D341Med (cell line): Measurements from ENCODE around the gene AFG1L.
"Not testable (repeated sequence)": the region's sequence is repeated elsewhere in the genome, so short reads cannot be mapped to it uniquely, and the experiment has no call there.

Source experiments
- DNase-seq: peaks from one replicate; pipeline ENCODE4 v3.0.0; 2012; ENCODE audit warnings: low spot score

AFG1L gene

DNA sequence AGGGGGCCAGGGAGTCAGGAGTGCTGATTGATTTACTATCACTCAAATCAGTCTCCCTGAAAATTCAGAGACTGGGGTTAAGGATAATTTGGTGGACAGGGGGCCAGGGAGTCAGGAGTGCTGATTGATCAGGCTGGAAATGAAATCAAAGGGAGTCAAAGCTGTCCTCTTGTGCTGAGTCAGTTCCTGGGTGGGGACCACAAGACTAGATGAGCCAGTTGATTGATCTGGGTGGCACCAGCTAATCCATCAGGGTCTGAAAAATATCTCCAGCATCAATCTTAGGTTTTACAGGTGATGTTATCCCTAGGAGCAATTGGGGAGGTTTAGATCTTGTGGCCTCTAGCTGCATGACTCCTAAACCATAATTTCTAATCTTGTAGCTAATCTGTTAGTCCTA, 6.1 kb upstream of the AFG1L start:
- DNase-seq: no peak

DNA sequence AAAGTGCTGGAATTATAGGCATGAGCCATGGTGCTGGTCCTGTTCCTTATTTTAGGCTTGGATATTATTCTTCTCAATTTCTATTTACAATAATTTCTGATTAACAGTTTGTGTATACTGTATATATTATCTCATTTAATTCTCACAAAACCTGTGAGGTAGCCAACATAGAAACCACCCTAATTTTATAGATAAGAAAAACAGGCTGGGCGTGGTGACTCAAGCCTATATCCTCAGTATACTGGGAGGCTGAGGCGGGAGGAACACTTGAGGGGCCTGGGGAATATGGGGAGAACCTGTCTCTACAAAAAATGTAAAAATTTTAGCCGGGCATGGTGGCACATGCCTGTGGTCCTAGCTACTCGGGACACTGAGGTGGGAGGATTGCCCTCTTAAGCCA, 3.8 kb upstream of the AFG1L start:
- DNase-seq: no peak

DNA sequence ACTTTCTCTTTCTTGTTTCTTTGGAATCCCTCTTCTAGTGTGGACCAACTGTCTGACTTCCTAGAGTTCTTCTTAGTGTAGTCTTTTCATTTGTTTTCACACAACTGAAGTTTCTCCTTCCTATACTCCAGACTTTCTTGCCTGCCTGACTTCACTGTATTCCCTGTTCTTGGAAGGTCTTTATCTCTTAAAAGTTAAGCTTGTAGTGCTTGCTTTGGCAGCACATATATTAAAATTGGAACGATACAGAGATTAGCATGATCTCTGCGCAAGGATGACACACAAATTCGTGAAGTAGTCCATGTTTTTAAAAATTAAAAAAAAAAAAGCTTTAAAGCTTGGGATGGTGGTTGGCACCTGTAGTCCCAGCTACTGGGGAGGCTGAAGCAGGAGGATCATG, 2.3 kb upstream of the AFG1L start:
- not testable (repeated sequence) for DNase-seq

DNA sequence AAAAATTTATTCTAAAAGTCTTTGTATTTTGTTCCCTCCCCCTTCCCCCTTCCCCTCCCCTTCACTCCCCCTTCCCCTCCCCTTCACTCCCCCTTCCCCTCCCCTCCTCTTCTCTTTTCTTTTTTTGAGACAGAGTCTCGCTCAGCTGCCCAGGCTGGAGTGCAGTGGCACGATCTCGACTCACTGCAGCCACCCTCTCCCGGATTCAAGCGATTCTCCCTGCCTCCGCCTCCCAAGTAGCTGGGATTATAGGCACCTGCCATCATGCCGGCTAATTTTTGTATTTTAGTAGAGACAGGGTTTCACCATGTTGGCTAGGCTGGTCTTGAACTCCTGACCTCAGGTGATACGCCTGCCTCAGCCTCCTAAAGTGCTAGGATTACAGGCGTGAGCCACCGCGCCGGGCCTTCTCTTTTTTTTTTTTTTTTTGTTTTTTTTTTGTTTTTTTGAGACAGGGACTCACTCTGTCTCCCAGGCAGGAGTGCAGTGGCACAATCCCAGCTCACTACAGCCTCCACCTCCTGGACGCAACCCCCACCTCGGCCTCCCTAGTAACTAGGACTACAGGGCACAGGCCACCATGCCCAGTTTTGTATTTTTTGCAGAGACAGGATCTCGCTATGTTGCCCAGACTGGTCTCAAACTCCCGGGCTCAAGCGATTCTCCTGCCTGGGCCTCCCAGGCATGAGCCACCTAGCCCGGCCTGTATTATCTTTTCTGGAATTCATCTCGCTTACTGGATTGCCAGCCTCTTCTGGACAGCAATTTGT, 1.1 kb upstream of the AFG1L start:
- no peak for DNase-seq

DNA sequence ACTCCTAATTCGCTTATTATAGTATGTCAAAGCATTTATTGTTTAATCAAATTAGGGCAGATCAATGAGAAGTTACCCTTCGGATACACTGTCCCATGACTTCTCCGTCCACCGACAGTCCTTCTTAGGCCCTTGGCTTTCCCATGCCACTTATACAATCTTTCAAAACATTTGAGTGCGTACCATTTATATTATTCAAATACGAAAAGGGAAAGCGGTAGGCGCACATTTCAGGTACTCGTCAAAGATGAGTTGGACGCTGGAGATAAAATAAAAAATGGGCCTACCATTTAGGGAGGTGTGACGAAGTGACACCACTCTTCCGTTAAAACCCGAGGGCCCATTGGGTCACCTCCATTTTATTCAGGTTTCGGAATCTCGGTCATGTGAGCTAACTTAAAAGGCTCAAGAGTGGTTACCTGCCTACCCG, 542 bp upstream of the AFG1L start:
- no peak for DNase-seq

DNA sequence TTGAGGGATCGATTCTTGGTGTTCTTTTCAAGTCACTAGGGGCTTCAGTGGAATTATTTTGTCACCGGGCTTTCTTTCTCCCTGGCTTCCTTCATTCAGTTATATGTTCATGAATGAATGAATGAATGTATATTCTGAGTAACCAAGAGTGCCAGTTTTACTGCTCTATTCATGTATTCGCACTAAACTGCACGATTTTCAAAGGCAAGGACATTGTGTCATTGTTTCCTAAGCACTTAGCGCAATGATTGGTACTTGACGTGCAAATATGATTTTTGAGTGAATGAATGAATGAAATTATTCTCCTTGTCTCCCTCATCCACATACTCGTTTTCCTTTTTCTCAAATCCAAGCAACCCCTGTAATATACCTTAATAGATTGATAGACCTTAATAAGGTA, 822 bp downstream of the AFG1L start:
- no peak for DNase-seq

DNA sequence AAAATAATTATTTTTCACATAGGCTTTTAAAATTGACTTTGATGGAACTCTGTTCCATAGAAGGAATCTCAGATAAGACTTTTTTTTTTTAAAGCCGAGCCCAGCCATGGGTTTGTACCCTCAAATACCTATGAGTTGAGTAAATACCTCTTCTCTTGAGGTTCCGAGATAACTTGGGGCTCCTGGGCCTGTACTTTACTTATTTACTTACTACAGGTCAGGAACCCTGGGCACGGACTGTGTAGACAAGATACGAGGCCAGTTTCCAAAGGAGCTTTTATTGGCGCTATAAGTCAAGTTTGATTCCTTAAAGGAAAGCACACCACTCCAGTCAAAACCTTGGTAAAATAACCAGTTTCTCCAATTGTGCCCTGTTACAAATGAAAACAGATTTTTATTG, 7.5 kb downstream of the AFG1L start:
- DNase-seq: no peak

DNA sequence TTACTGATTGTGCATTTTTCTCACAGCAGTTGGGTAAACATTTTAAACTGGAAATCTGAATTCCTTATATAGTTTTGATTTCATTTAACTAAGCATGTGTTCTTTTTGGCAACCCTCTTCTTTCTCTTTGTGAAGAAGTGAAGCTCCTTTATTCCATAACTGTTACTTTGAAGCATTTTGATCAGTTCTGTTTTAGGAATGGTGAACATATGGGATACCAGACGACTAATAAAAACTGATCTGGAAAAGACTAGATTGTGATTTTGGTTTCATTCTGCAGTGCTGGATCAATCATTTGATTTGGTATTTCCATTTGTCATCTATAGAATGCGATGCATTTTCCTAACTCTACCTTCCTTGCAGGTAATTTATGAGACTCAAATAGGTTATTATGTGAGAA, 9.8 kb downstream of the AFG1L start:
- no peak for DNase-seq

DNA sequence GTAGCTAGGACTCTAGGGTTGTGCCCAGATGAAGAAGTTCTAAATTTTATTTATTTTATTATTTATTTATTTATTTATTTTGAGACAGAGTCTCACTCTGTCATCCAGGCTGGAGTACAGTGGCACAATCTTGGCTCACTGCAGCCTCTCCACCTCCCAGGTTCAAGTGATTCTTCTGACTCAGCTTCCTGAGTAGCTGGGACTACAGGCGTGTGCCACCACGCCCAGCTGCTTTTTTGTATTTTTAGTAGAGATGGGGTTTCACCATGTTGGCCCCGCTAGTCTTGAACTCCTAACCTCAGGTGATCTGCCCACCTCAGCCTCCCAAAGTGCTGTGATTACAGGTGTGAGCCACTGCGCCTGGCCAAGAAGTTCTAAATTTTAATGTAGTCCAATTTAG, 13.8 kb downstream of the AFG1L start:
- not testable (repeated sequence) for DNase-seq

DNA sequence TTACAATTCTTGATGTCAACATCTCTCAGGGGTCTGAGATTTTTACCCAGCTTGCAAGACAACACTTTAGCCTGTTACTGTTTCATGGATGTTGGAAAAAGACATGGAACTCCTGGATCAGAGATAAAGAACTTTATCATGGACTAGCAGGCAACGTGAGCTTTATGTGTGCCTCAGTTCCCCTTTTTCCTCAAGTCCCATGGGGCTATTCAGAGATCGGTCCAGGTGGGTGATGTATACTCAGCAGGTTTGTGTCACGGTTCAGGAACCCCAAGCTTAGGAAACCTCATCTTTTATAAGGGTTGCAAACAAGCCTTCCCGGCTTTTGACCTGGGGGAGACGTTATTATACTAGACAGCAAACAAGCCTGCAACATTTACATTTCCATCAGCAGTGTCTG, 15.0 kb downstream of the AFG1L start:
- no peak for DNase-seq

DNA sequence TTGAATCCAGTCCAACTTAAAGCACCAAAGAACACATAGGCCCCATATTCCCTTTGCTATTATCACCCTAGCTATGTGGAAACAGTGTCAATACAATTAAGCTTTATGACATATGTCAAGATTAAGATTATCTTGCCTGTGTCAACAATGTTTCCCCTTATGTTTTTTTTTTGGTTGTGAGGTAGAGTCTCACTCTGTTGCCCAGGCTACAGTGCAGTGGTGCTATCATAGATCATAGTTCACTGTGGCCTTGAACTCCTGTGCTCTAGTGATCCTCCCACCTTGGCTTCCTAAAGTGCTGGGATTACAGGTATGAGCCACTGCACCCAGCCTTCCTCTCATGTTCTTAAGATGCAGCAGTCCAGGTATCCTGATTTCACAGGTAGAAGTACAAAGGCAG, 17.8 kb downstream of the AFG1L start:
- no peak for DNase-seq

DNA sequence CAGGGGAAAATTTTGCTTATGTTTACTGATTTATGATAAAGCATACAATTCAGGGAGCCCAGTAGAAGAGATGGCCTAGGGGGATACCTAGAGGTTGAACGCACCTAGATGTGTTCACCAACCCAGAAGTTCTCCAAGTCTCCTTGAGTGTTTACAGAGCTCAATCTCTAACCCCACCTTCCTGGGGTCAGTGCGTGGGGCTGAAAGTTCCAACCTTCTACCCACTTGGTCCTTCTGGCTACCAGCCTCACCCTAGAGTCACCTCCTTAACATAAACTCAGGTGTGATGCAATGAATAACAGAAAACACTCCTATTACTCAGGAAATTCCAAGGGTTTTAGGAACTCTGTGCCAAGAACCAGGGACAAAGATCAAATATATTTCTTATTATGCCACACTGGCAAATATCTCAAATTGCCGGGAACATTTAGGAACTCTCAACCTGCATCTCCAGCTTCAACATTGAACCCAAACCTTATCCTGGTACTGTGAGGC, 26.4 kb downstream of the AFG1L start:
- DNase-seq: no peak

DNA sequence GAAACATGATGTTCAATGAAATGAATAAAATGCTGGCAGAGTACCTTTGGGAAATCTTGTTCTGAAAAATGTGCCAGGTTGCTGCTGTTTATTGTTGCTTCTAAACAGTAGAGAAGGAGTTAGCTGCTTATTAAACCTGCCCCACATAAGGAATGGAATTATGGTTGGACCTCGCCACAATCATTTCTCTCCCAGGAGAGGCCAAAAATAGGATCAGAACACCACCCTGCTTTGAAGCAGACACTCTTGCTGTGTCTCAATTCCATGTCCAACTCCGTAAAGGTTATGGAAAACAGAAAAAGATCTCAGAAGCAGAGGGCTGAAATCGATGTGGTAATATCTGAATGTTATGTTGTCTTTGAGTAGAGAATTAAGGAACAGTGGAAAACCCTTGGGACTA, 27.9 kb downstream of the AFG1L start:
- DNase-seq: no peak

DNA sequence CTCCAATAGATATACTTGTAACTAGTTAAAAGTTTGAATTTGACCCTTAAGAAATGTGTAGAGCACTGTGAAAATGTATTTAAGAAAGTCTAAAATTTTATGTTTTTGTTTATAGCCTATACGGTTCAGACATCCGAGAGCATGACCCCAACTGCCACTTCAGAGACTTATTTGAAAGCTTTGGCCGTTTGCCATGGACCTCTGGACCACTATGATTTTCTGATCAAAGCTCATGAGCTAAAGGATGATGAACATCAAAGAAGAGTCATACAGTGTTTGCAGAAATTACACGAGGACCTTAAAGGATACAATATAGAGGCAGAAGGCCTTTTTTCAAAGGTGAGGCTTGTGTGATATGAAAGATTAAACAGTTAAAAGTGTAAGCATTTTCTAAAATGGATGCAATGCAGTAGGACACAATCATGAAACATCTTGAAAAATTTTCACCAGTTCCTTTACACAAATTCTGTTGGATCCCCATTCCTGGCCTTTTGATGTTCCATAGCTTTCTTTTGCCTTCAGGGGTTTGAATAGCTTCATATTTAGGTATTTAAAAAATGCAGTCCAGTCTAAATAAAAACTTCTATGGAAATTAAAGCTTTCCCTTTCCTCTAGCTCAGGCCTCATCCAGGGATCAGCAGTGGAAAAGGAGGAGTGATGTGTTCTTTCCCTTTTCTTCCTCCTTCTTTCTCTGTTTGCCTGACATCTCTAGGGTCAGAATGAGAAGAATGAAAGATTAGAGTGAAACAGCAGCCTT, 29.0 kb downstream of the AFG1L start:
- no peak for DNase-seq

DNA sequence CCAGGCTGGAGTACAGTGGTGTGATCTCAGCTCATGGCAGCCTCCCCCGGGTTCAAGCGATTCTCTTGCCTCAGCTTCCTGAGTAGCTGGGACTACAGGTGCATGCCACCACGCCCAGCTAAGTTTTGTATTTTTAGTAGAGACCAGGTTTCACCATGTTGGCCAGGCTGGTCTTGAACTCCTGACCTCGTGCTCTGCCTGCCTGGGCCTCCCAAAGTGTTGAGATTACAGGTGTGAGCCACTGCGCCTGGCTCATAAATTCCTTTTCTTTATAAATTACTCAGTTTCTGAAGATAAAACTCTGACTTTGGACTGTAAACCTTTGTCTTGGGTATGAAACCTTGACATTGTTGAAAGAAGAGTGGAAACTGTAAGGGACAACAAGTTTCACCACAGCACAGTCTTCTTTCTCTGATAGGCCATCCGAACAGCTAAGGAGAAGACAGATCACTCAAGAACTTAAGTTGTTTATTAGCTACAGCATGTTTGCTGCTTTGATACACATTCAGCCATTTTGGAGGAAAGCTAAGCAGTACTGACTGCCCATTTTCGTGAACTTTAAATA, 35.4 kb downstream of the AFG1L start:
- not testable (repeated sequence) for DNase-seq

DNA sequence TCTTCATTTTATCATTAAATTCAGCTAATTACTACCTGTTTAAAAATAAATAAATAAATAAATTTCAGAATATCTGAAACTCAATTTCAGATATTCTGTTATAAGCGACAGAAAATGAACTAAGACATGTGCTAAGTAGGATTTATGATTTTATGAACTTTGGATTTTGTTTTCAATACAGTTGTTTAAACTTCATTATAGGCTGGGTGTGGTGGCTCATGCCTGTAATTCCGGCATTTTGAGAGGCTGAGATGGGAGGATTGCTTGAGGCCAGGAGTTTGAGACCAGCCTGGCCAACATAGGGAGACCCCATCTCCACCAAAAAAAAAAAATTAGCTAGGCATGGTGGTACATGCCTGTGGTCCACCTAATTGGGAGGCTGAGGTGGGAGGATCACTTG, 36.0 kb downstream of the AFG1L start:
- no peak for DNase-seq

DNA sequence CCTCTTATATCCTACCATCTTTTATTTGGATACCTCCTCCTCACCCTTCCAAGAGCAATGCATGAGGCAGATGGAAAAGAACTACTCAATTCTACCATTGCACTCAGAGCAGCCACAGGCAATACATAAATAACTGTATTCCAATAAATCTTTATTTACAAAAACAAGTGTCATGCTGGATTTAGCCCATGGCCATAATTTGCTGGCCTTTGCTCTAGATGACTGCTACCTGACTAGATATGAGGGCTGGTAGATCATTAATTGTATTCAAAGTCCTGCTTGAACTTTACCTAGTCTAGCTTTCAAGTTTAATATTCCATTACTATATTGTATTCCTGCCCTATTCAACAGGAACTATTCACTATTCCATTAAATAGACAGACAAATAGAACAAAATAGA, 37.1 kb downstream of the AFG1L start:
- no peak for DNase-seq

DNA sequence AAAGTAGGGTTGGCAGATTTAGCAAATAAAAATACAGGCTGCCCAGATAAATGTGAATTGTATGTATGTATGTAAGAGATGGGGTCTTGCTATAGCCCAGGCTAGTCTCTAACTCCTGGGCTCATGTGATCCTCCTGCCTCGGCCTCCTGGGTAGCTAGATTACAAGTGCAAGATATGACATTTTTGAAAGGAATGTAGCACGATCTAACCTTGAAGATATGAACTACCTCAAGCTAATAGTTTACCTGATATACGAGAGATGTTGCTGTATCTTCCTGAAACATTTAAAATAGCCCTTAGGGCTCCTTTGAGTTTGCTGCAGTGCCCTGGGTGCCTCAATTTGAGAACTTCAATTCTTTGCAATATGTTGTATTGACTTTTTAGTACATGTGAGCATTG, 42.1 kb downstream of the AFG1L start:
- no peak for DNase-seq

DNA sequence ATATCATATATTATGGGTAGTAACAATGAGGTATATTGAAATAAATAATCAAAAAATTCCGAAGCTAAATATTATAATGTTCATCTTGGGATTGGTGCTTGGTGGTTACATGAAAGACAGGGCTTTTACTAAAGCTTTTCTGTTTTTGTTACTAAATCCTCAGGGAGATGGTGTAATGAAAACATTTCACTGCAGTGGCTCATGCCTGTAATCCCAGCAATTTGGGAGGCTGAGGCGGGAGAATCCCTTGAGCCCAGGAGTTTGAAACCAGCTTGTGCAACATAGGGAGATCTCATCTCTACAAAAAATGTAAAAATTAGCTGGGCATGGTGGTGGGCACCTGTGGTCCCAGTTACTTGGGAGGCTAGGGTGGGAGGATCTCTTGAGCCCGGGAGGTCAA, 42.9 kb downstream of the AFG1L start:
- no peak for DNase-seq

DNA sequence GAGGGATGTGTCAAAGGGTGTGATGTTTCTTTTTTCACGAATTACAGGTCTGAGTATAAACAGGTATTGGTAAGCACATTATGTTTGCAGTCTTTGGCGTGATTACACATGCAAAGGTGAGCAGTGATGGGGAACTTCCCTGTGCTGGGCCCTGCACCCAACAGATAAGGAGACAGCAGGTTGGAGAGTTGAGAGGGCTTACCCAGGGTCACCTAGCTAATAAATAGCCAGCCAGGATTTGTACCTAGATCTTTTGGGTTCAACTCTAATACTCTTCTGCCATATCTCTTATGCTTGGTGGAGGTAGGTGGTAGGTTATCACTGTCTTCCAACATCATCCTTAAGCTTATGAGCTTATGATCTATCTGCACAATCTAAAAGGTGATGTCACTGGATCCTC, 46.5 kb downstream of the AFG1L start:
- DNase-seq: no peak

DNA sequence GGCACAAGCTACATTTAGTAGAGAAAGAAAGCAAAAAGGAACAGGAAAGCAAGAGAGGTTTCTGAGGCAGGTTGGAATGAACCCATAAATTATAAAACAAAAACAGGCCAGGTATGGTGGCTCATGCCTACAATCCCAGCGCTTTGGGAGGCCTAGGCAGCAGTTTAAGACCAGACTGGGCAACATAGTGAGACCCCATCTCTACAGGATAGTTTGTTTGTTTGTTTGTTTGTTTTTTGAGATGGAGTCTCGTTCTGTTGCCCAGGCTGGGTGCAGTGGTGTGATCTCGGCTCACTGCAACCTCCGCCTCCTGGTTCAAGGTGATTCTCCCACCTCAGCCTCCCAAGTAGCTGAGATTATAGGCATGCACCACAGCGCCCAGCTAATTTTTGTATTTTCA, 49.0 kb downstream of the AFG1L start:
- no peak for DNase-seq

DNA sequence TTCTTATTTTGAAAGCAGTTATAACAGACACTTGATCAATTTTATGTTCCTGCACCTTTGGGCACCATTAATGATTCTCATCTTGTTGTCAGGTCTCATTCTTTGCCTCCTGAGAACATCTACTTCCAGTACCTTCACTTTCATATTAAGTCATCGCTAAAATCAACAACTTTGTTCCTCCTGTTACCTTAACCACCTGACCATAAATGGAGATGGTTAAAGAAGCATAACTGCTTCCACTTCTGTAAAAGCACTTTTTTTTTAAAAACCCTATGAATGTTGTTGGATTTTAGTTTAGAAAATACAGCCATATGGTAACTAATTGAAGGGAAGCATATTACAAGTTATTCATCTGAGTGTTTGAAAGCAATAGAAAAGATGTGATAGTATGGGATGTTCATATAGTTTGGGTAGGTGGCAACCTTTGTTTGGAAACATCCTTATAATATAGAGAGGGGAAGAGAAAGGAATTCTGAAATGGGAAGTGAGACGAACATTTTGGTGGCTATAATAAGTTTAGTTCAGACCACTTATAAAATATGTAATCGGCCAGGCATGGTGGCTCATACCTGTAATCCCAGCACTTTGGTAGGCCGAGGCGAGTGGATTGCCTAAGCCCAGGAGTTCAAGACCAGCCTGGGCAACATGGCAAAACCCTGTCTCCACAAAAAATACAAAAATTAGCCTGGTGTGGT, 53.9 kb downstream of the AFG1L start:
- no peak for DNase-seq

DNA sequence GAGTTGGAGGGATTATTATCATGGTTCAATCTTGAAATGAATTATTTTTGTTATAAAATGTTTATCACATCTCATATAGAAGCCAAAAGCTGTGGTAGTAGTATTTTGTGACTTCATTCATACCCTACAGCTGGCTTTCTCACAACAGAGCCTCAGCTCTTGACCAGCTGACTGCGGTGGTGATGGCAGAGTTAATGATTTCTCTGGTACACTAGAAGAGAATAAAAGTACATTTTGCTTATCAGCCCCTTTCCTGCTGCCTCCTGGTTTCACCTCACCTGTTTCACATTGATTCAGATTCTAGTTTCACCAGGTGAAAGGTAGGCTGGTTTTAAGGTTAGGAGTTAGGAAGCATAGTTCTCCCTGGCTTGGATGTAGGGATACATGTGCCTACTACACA, 55.7 kb downstream of the AFG1L start:
- no peak for DNase-seq
